ENCODE data around the gene STPG4. TPM values are rescaled to one million over a fixed set of nuclear protein-coding genes. Genes with fewer than 3 reads are reported as not detected.

STPG4 gene
- total RNA-seq, 2 donors from 2014 or later: 0.15 to 0.42 TPM

DNA sequence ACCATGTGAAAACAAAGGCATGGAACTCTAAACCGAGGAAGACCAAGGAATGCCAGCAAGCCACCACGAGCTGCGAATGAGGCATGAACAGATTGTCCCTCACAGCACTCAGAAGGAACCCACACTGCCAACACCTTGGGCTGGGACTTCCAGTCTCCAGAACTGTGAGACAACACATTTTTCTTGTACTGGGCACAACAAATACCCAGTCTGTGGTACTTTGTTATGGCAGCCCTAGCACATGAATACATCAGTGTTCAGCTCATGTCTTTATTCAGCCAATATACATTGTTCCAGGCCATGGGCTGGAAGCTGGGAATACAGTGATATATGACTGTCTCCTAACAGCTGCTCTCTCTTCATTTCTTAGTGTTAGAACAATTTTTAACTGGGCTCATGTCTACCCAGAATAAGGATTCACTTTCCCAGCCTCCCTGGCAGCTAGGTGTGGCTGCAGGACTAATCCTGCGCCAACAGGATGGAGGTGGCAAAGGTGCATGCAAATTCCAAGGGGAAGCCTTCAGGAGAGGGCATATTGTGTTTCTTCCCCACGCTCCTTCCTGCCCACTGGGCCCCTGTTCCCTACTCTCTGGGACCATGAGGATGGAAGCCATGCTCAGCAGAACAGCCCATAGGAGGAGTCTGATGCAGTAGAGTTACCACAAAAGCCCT is 59.6 kb downstream of the STPG4 start:
- Mint-ChIP-seq H3K36me3 (ENCODE audit: low read depth) (no peaks in the 10 kb centered on the region), H3K4me1 (peaks cover 14% of the 10 kb centered on the region), H3K9me3 (peaks cover 8% of the 10 kb centered on the region), H3K4me3 (no peak overlapping the region), H3K27me3 (ENCODE audit: insufficient read depth) (peaks cover 73% of the 10 kb centered on the region), H3K27ac (no peak overlapping the region)
- Histone ChIP-seq H3K9ac (ENCODE audit: extremely low read depth, low read length, poor library complexity, severe bottlenecking) (no peak overlapping the region), H3K9me3 (ENCODE audit: control insufficient read depth, low read length) (peaks cover 9% of the 10 kb centered on the region), H3K4me1 (ENCODE audit: control insufficient read depth, insufficient read depth, low read length) (peaks cover 7% of the 10 kb centered on the region), H3K27ac (ENCODE audit: low read depth, low read length) (no peak overlapping the region), H3K27me3 (ENCODE audit: control insufficient read depth, insufficient read depth, low read length, poor library complexity, severe bottlenecking) (peaks cover 25% of the 10 kb centered on the region), H3K4me3 (ENCODE audit: low read length) (no peak overlapping the region), H3K36me3 (ENCODE audit: control insufficient read depth, insufficient read depth, low read length) (no peaks in the 10 kb centered on the region)
- no peak for DNase-seq
- TF ChIP-seq, protein P1, sequence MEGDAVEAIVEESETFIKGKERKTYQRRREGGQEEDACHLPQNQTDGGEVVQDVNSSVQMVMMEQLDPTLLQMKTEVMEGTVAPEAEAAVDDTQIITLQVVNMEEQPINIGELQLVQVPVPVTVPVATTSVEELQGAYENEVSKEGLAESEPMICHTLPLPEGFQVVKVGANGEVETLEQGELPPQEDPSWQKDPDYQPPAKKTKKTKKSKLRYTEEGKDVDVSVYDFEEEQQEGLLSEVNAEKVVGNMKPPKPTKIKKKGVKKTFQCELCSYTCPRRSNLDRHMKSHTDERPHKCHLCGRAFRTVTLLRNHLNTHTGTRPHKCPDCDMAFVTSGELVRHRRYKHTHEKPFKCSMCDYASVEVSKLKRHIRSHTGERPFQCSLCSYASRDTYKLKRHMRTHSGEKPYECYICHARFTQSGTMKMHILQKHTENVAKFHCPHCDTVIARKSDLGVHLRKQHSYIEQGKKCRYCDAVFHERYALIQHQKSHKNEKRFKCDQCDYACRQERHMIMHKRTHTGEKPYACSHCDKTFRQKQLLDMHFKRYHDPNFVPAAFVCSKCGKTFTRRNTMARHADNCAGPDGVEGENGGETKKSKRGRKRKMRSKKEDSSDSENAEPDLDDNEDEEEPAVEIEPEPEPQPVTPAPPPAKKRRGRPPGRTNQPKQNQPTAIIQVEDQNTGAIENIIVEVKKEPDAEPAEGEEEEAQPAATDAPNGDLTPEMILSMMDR (conservative IDR thresholded peaks at IDR 0.05): no peak
- 88 to 90% methylated on average over 4 to 5 of the region's 5 CpGs for WGBS, 2 experiments (ENCODE audit: insufficient coverage in 1 of 2, insufficient read length in 1 of 2)

DNA sequence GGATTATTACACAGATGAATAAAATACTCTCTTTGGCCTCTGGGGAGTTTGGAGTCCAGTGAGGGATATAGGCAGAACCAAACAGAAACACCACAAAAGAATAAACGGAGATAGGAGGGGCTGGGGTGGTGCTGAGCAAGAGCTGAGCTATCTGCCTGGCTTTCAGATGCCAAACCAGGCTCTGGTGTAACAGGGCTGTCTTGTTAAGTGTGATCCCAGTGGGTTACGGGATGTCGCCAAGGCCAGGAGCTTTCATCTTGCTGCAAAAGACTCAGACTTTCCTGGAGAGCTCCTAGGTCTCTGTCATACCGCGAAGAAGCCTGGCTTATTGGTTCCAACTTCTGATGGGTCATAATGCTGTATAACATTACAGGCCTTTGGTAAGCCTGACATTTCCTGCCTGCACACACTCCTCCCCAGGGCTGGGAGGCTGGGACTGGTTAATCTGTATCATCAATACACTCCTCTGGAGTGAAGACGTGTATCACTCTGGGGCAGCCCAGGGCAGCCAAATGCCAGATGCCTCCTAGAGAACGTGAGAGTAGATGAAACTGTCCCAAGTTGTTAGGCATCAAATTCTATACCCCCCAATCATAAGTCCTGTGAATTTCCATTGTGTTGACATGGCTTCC is 60.5 kb downstream of the STPG4 start:
- Mint-ChIP-seq H3K36me3 (ENCODE audit: low read depth) (no peaks in the 10 kb centered on the region), H3K4me1 (peaks cover 14% of the 10 kb centered on the region), H3K4me3 (no peak overlapping the region), H3K27ac (no peak overlapping the region), H3K9me3 (peaks cover 6% of the 10 kb centered on the region), H3K27me3 (ENCODE audit: insufficient read depth) (peaks cover 79% of the 10 kb centered on the region)
- peaks cover 9% of the 10 kb centered on the region for H3K9me3 ChIP-seq (ENCODE audit: control insufficient read depth, low read length)
- H3K4me3 ChIP-seq (ENCODE audit: low read length): no peak overlapping the region
- H3K4me1 ChIP-seq (ENCODE audit: control insufficient read depth, insufficient read depth, low read length): peaks cover 7% of the 10 kb centered on the region
- H3K27ac ChIP-seq (ENCODE audit: low read depth, low read length): no peak overlapping the region
- peaks cover 25% of the 10 kb centered on the region for H3K27me3 ChIP-seq (ENCODE audit: control insufficient read depth, insufficient read depth, low read length, poor library complexity, severe bottlenecking)
- no peaks in the 10 kb centered on the region for H3K36me3 ChIP-seq (ENCODE audit: control insufficient read depth, insufficient read depth, low read length)
- no peak overlapping the region for H3K9ac ChIP-seq (ENCODE audit: extremely low read depth, low read length, poor library complexity, severe bottlenecking)
- no peak for DNase-seq
- TF ChIP-seq, protein P1 (conservative IDR thresholded peaks at IDR 0.05): no peak
- WGBS, 2 experiments (ENCODE audit: insufficient coverage in 1 of 2, insufficient read length in 1 of 2): 94 to 98% methylated on average over 4 to 7 of the region's 7 CpGs

DNA sequence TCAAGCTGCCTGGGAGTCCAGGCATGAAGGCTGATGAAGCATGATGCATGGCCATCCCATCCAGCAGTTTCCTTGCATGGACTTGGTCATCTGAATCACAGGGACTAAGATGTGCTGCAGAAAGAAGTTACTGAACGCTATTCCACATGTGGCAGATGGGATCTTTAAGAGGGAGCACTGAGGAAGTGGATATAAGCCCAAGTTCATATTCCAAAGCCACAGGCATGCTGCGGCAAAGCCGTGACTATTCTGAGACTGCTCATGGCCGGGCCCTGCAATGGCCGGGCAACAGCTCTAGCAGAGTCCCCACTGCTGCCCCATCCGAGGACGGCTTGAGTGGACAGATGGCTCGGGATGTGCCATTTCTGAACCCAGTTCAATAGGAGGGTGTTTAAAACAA is 61.5 kb downstream of the STPG4 start:
- Histone ChIP-seq H3K4me1 (ENCODE audit: control insufficient read depth, insufficient read depth, low read length) (peaks cover 14% of the 10 kb centered on the region), H3K9ac (ENCODE audit: extremely low read depth, low read length, poor library complexity, severe bottlenecking) (no peak overlapping the region), H3K27me3 (ENCODE audit: control insufficient read depth, insufficient read depth, low read length, poor library complexity, severe bottlenecking) (peaks cover 25% of the 10 kb centered on the region), H3K4me3 (ENCODE audit: low read length) (no peak overlapping the region), H3K9me3 (ENCODE audit: control insufficient read depth, low read length) (peaks cover under 1% of the 10 kb centered on the region), H3K36me3 (ENCODE audit: control insufficient read depth, insufficient read depth, low read length) (no peaks in the 10 kb centered on the region), H3K27ac (ENCODE audit: low read depth, low read length) (no peak overlapping the region)
- Mint-ChIP-seq H3K4me3 (no peak overlapping the region), H3K9me3 (peaks cover under 1% of the 10 kb centered on the region), H3K27me3 (ENCODE audit: insufficient read depth) (peaks cover 71% of the 10 kb centered on the region), H3K27ac (no peak overlapping the region), H3K4me1 (peaks cover 18% of the 10 kb centered on the region), H3K36me3 (ENCODE audit: low read depth) (no peaks in the 10 kb centered on the region)
- TF ChIP-seq, protein P1 (conservative IDR thresholded peaks at IDR 0.05): no peak
- WGBS, 2 experiments (ENCODE audit: insufficient coverage in 1 of 2, insufficient read length in 1 of 2): 94 to 99% methylated on average over 8 of the region's 8 CpGs
- DNase-seq: no peak
